CD14-positive monocyte (primary cell): ENCODE data around the gene ANO6. TPM values are rescaled to one million over a fixed set of nuclear protein-coding genes. Genes with fewer than 3 reads are reported as not detected.
"Not testable (repeated sequence)": the region's sequence is repeated elsewhere in the genome, so short reads cannot be mapped to it uniquely, and the experiment has no call there.

Experiments used
- DNase-seq, 3 donors: peaks; one replicate each; pipeline ENCODE4 v3.0.0-alpha.2; 2011 to 2022
- H2AFZ ChIP-seq: 2 replicates; pipeline ENCODE4 v1.6.0; 2012; ENCODE audit warnings: mild to moderate bottlenecking, low read depth, low read length, inconsistent platforms; ENCODE audit not compliant: insufficient read depth, poor library complexity, severe bottlenecking
- H3K27ac ChIP-seq, 2 donors: 1 replicate in 1 of 2; 2 replicates in 1 of 2; pipeline ENCODE4 v1.5.1; 2012 to 2013; ENCODE audit warnings: low read length in 2 of 2, control low read depth in 1 of 2, inconsistent platforms in 1 of 2, low read depth in 1 of 2, mild to moderate bottlenecking in 1 of 2
- H3K27me3 ChIP-seq, 2 donors: one replicate each; pipeline versions ENCODE4 v1.6.0 to v1.6.1; 2011 to 2013; ENCODE audit warnings: low read length in 2 of 2; ENCODE audit not compliant: control insufficient read depth in 2 of 2, insufficient read depth in 2 of 2
- H3K36me3 ChIP-seq, 2 donors: replicated peaks in 1 of 2; 1 replicate in 1 of 2; 2 replicates in 1 of 2; pipeline versions ENCODE4 v1.5.1 to v1.6.1; 2012 to 2013; ENCODE audit warnings: low read length in 2 of 2, control low read depth in 1 of 2, inconsistent platforms in 1 of 2, mild to moderate bottlenecking in 1 of 2; ENCODE audit not compliant: insufficient read depth in 2 of 2, control insufficient read depth in 1 of 2
- H3K4me1 ChIP-seq, 2 donors: 1 replicate in 1 of 2; 2 replicates in 1 of 2; pipeline versions ENCODE4 v1.5.1 to v1.6.1; 2012 to 2013; ENCODE audit warnings: low read length in 2 of 2, control low read depth in 1 of 2, inconsistent platforms in 1 of 2, mild to moderate bottlenecking in 1 of 2, moderate library complexity in 1 of 2; ENCODE audit not compliant: insufficient read depth in 2 of 2, control insufficient read depth in 1 of 2
- H3K4me2 ChIP-seq: replicated peaks from 2 replicates; pipeline ENCODE3; 2012; ENCODE audit warnings: low read length, moderate library complexity, mild to moderate bottlenecking; ENCODE audit not compliant: poor library complexity, severe bottlenecking; ENCODE audit errors: extremely low read depth
- H3K4me3 ChIP-seq, 3 experiments: fragments of 200-600 bp in 1 of 3; sonication (generic) in 1 of 3; replicated peaks in 1 of 3; 1 replicate in 2 of 3; 2 replicates in 1 of 3; pipeline ENCODE4 v1.5.1; 2011 to 2013; ENCODE audit warnings: low read length in 3 of 3, mild to moderate bottlenecking in 3 of 3, control low read depth in 2 of 3, low read depth in 2 of 3, inconsistent platforms in 1 of 3, moderate library complexity in 1 of 3
- H3K79me2 ChIP-seq: 2 replicates; pipeline ENCODE4 v1.6.0; 2012; ENCODE audit warnings: mild to moderate bottlenecking, control low read depth, inconsistent platforms, low read length, moderate library complexity; ENCODE audit not compliant: insufficient read depth
- H3K9ac ChIP-seq: 2 replicates; pipeline ENCODE4 v1.6.0; 2017; ENCODE audit warnings: low read length, mild to moderate bottlenecking; ENCODE audit not compliant: insufficient read depth, poor library complexity, severe bottlenecking
- H3K9me3 ChIP-seq, 2 donors: replicated peaks in 1 of 2; 1 replicate in 1 of 2; 2 replicates in 1 of 2; pipeline versions ENCODE4 v1.5.1 to v1.6.1; 2012 to 2013; ENCODE audit warnings: low read length in 2 of 2, control low read depth in 1 of 2; ENCODE audit not compliant: control insufficient read depth in 1 of 2, insufficient read depth in 1 of 2
- H4K20me1 ChIP-seq: 2 replicates; pipeline ENCODE4 v1.6.0; 2012; ENCODE audit warnings: mild to moderate bottlenecking, low read length, control low read depth, moderate library complexity; ENCODE audit not compliant: insufficient read depth
- H3K27ac Mint-ChIP-seq, 7 donors: one replicate each; pipeline ENCODE4 v1.8.0; 2020; ENCODE audit warnings: mild to moderate bottlenecking in 7 of 7, mixed read lengths in 7 of 7, moderate library complexity in 6 of 7, inconsistent platforms in 2 of 7
- H3K27me3 Mint-ChIP-seq, 3 donors: one replicate each; pipeline ENCODE4 v1.8.0; 2021 to 2022; ENCODE audit warnings: low read depth in 3 of 3, mild to moderate bottlenecking in 3 of 3, mixed read lengths in 3 of 3, moderate library complexity in 3 of 3, inconsistent platforms in 1 of 3
- H3K36me3 Mint-ChIP-seq, 2 donors: one replicate each; pipeline ENCODE4 v1.8.0; 2020; ENCODE audit warnings: mixed read lengths in 2 of 2, inconsistent platforms in 1 of 2, mild to moderate bottlenecking in 1 of 2
- H3K4me1 Mint-ChIP-seq: one replicate; pipeline ENCODE4 v1.8.0; 2020; ENCODE audit warnings: mild to moderate bottlenecking, mixed read lengths
- H3K4me3 Mint-ChIP-seq, 2 donors: one replicate each; pipeline ENCODE4 v1.8.0; 2020; ENCODE audit warnings: mild to moderate bottlenecking in 2 of 2, mixed read lengths in 2 of 2, moderate library complexity in 1 of 2
- H3K9me3 Mint-ChIP-seq, 7 donors: one replicate each; pipeline ENCODE4 v1.8.0; 2020 to 2022; ENCODE audit warnings: mixed read lengths in 7 of 7, mild to moderate bottlenecking in 6 of 7, moderate library complexity in 6 of 7, inconsistent platforms in 2 of 7
- CTCF ChIP-seq: fragments of 200-600 bp; IDR thresholded peaks from one replicate; pipeline ENCODE4 v1.8.0; 2022; ENCODE audit warnings: antibody characterized with exemption, mild to moderate bottlenecking
- WGBS: methylation state at CpG from one replicate; pipeline ENCODE4 v1.1.5; 2013; ENCODE audit warnings: missing lambda C conversion rate; ENCODE audit not compliant: insufficient coverage; 5-methylcytosine and 5-hydroxymethylcytosine counted together
- intact Hi-C, 2 donors: fragments of 100-400 bp; cut with micrococcal nuclease; formaldehyde crosslinking; loops; one replicate each; pipeline versions ENCODE4 v1.15.0 to v1.15.1; 2023
- polyA plus RNA-seq, 3 donors: library from polyadenylated mRNA; depleted of rRNA in 1 of 3; unstranded in 2 of 3; stranded (reverse) in 1 of 3; fragments of 300-500 nt in 2 of 3; fragments of >200 nt in 1 of 3; fragmentation: Illumina TruSeq in 2 of 3; gene quantifications; 1 replicate in 2 of 3; 2 replicates in 1 of 3; pipeline ENCODE4 v1.2.3, GENCODE V29; 2012 to 2021

Gene ANO6
- polyA plus RNA-seq, 3 donors, result 20.2 to 48.7 (median 34.1) TPM

GRCh38 chr12:45314770-45315169 is 98.9 kb downstream of the ANO6 start:
- H3K4me1 Mint-ChIP-seq, result peaks cover 7% of the 10 kb centered on the region
- H3K9me3 Mint-ChIP-seq, result peaks cover 8 to 21% (median 13%) of the 10 kb centered on the region in 7 donors
- H3K9me3 ChIP-seq, result peaks cover 5 to 9% of the 10 kb centered on the region in 2 donors
- peaks cover 33 to 43% of the 10 kb centered on the region in 2 donors for H3K36me3 Mint-ChIP-seq
- TF ChIP-seq CTCF, result no peak
- no peak overlapping the region for H3K9ac ChIP-seq
- intact Hi-C loops, result no loop called here
- H3K27ac ChIP-seq, result no peak overlapping the region
- H3K27me3 ChIP-seq, result no peaks in the 10 kb centered on the region
- no peaks in the 10 kb centered on the region for H3K27me3 Mint-ChIP-seq
- DNase-seq, result no peak
- peaks cover 13% of the 10 kb centered on the region for H3K79me2 ChIP-seq
- no CpG with 5 or more reads among the region's 1 CpG for WGBS
- H3K4me1 ChIP-seq, result peaks cover 0 to 3% of the 10 kb centered on the region in 2 donors
- no peak overlapping the region for H2AFZ ChIP-seq
- peaks cover 19% of the 10 kb centered on the region for H4K20me1 ChIP-seq
- no peak overlapping the region for H3K4me2 ChIP-seq
- no peak overlapping the region for H3K4me3 ChIP-seq
- peaks cover 26 to 39% of the 10 kb centered on the region in 2 donors for H3K36me3 ChIP-seq
- H3K27ac Mint-ChIP-seq, result no peak overlapping the region
- H3K4me3 Mint-ChIP-seq, result no peak overlapping the region

GRCh38 chr12:45315462-45315861 is 99.6 kb downstream of the ANO6 start:
- Histone ChIP-seq H3K4me2 (no peak overlapping the region), H3K4me1 (no peaks in the 10 kb centered on the region), H3K27ac (no peak overlapping the region), H3K27me3 (no peaks in the 10 kb centered on the region), H4K20me1 (peaks cover 12% of the 10 kb centered on the region), H3K4me3 (no peak overlapping the region), H3K79me2 (peaks cover 13% of the 10 kb centered on the region), H3K9ac (no peak overlapping the region), H3K36me3 (peaks cover 26 to 39% of the 10 kb centered on the region in 2 donors), H3K9me3 (peaks cover 5 to 9% of the 10 kb centered on the region in 2 donors), H2AFZ (no peak overlapping the region)
- Mint-ChIP-seq H3K27me3 (no peaks in the 10 kb centered on the region), H3K4me1 (peaks cover 7% of the 10 kb centered on the region), H3K36me3 (peaks cover 36 to 43% of the 10 kb centered on the region in 2 donors), H3K27ac (peak overlapping the region in 3 of 7 donors; percentile 17 to 44 (median 33)), H3K4me3 (peak overlapping the region in 1 of 2 donors; percentile 52), H3K9me3 (peaks cover 8 to 21% (median 14%) of the 10 kb centered on the region in 7 donors)
- intact Hi-C loops, result no loop called here
- TF ChIP-seq CTCF, result no peak
- WGBS, result 92% methylated on average over 3 of the region's 4 CpGs
- DNase-seq, result no peak

GRCh38 chr12:45317261-45317660 is 101.4 kb downstream of the ANO6 start:
- WGBS, result no CpG with 5 or more reads among the region's 3 CpGs
- Histone ChIP-seq H3K79me2 (peaks cover 14% of the 10 kb centered on the region), H3K36me3 (peaks cover 26 to 42% of the 10 kb centered on the region in 2 donors), H4K20me1 (peaks cover 15% of the 10 kb centered on the region)
- H3K27ac Mint-ChIP-seq, H3K9me3 ChIP-seq, H3K9ac ChIP-seq, H3K4me3 Mint-ChIP-seq, H3K4me1 Mint-ChIP-seq, H3K4me1 ChIP-seq, H3K27me3 Mint-ChIP-seq, H3K27ac ChIP-seq, intact Hi-C loops, H3K4me2 ChIP-seq, H3K27me3 ChIP-seq, H2AFZ ChIP-seq, DNase-seq, H3K4me3 ChIP-seq: not testable (repeated sequence)
- peaks cover 42 to 48% of the 10 kb centered on the region in 2 donors for H3K36me3 Mint-ChIP-seq
- peaks cover 8 to 21% (median 14%) of the 10 kb centered on the region in 7 donors for H3K9me3 Mint-ChIP-seq
